ENCODE measurements around the gene RPL7A. TPM values are rescaled to one million over a fixed set of nuclear protein-coding genes. Genes with fewer than 3 reads are reported as not detected.

The RPL7A gene
- total RNA-seq, 1 experiment from 2014 or later, result 2,747 TPM

GRCh38 chr9:133386338-133386737 is 38.3 kb downstream of the RPL7A start (continued):
- TF ChIP-seq ZNF281 (CRISPR knock-in tag; IDR thresholded peaks at IDR 0.05) (no peak), SOX15 (CRISPR knock-in tag; IDR thresholded peaks at IDR 0.05) (no peak), OVOL2 (CRISPR knock-in tag; IDR thresholded peaks at IDR 0.05; ENCODE audit: borderline replicate concordance) (no peak)

- ATAC-seq (no peak), DNase-seq (ENCODE audit: low spot score) (no peak)
- ChIA-PET POLR2A (no interaction called here), CTCF (interaction anchor here (1.7 kb wide), 1 partner anchor 45 kb away, joined by 5 read pairs; no protein-coding TSS in a partner anchor)
- Mint-ChIP-seq H3K4me3 (no peak overlapping the region), H3K36me3 (peaks cover 5% of the 10 kb centered on the region), H3K4me1 (no peaks in the 10 kb centered on the region), H3K27ac (no peak overlapping the region), H3K9me3 (peaks cover 16% of the 10 kb centered on the region), H3K27me3 (ENCODE audit: low read depth) (peaks cover 18% of the 10 kb centered on the region)
- TF ChIP-seq ETV6 (CRISPR knock-in tag; IDR thresholded peaks at IDR 0.05) (no peak), CREM (CRISPR knock-in tag; IDR thresholded peaks at IDR 0.05) (no peak), FOXP1 (CRISPR knock-in tag; IDR thresholded peaks at IDR 0.05; ENCODE audit: borderline replicate concordance) (no peak), ZBTB21 (CRISPR knock-in tag; IDR thresholded peaks at IDR 0.05; ENCODE audit: borderline replicate concordance) (no peak), NFYB (CRISPR knock-in tag; conservative IDR thresholded peaks at IDR 0.05; ENCODE audit: low read depth) (no peak), ZNF416 (CRISPR knock-in tag; IDR thresholded peaks at IDR 0.05) (no peak), ARID4B (CRISPR knock-in tag; IDR thresholded peaks at IDR 0.05; ENCODE audit: borderline replicate concordance) (no peak), HMGXB4 (CRISPR knock-in tag; IDR thresholded peaks at IDR 0.05) (no peak), JAZF1 (CRISPR knock-in tag; IDR thresholded peaks at IDR 0.05) (no peak)
Observed at GRCh38 chr9:133387680-133388079, 39.7 kb downstream of the RPL7A start.

GRCh38 chr9:133389025-133389557 is 41.1 kb downstream of the RPL7A start:
- Mint-ChIP-seq H3K36me3 (peaks cover 5% of the 10 kb centered on the region), H3K4me3 (no peak overlapping the region), H3K27ac (no peak overlapping the region), H3K27me3 (ENCODE audit: low read depth) (peaks cover 18% of the 10 kb centered on the region), H3K4me1 (no peaks in the 10 kb centered on the region), H3K9me3 (peaks cover 16% of the 10 kb centered on the region)
- POLR2A ChIA-PET, result no interaction called here
- ATAC-seq, result no peak
- DNase-seq (ENCODE audit: low spot score), result no peak
- CTCF ChIA-PET, result no interaction called here
- TF ChIP-seq SMAD4 (CRISPR knock-in tag; IDR thresholded peaks at IDR 0.05), result no peak
- no peak for TF ChIP-seq STAT6 (CRISPR knock-in tag; conservative IDR thresholded peaks at IDR 0.05; ENCODE audit: low read depth)
- no peak for TF ChIP-seq E2F5 (CRISPR knock-in tag; IDR thresholded peaks at IDR 0.05)
- TF ChIP-seq USF1 (CRISPR knock-in tag; IDR thresholded peaks at IDR 0.05), result no peak
- no peak for TF ChIP-seq NFATC4 (CRISPR knock-in tag; IDR thresholded peaks at IDR 0.05)
- TF ChIP-seq GTF2I (CRISPR knock-in tag; conservative IDR thresholded peaks at IDR 0.05), result no peak
- no peak for TF ChIP-seq USF2 (CRISPR knock-in tag; IDR thresholded peaks at IDR 0.05)
- no peak for TF ChIP-seq ZNF121 (CRISPR knock-in tag; IDR thresholded peaks at IDR 0.05)

Data from WTC11 (cell line).